ENCODE measurements around the gene PLEKHA8. TPM values are rescaled to one million over a fixed set of nuclear protein-coding genes. Genes with fewer than 3 reads are reported as not detected.

PLEKHA8 gene
- total RNA-seq, 6 experiments from 2014 or later, result 2.7 to 8.1 (median 4.4) TPM

DNA sequence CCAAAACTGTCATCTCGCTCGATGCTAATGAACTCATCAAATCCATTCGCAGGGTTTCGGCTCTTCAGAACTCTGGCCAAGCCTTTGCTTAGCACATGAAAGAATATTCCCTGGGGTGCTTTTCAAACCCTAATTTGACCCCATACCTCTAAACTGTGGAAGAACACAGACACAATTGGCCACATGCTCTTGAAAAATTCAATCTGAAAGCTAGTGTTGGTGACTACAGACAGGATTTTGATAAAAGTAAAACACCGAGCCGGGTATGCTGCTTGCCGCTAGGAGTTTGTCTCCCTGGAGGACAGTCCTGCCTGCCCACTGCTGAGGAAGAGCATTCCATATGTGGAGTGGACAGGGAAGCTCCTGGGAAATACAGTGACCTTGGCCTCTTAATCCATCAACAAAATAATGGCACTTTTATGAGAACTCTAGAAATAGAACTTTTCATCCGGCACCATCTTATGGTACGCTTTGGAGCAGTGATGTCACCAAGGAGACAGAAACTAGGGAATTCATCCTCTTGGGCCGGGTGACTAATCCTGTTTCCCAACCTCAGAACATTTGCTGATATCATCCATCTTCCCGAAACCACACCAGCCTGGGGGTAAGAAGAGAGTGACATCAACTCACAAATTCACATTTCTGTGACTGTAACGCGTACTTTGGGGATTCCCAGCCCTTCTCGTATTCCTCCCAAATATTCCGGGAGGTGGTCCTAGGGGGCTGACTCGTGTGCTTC lies 140.8 kb downstream of the PLEKHA8 start:
- Histone ChIP-seq H3K4me1 (peaks cover 0 to 14% (median 6%) of the 10 kb centered on the region in 4 donors), H3K9me3 (no peaks in the 10 kb centered on the region), H3K4me3 (no peak overlapping the region), H3K36me3 (no peaks in the 10 kb centered on the region), H3K27ac (no peak overlapping the region), H3K27me3 (no peaks in the 10 kb centered on the region)
- ATAC-seq, result no peak
- whole genome bisulfite sequencing (ENCODE audit: insufficient coverage, low coverage, low lambda C conversion rate, missing lambda C conversion rate), result 76% methylated on average over 15 of the region's 16 CpGs
- no peak for DNase-seq
- TF ChIP-seq, protein P1, sequence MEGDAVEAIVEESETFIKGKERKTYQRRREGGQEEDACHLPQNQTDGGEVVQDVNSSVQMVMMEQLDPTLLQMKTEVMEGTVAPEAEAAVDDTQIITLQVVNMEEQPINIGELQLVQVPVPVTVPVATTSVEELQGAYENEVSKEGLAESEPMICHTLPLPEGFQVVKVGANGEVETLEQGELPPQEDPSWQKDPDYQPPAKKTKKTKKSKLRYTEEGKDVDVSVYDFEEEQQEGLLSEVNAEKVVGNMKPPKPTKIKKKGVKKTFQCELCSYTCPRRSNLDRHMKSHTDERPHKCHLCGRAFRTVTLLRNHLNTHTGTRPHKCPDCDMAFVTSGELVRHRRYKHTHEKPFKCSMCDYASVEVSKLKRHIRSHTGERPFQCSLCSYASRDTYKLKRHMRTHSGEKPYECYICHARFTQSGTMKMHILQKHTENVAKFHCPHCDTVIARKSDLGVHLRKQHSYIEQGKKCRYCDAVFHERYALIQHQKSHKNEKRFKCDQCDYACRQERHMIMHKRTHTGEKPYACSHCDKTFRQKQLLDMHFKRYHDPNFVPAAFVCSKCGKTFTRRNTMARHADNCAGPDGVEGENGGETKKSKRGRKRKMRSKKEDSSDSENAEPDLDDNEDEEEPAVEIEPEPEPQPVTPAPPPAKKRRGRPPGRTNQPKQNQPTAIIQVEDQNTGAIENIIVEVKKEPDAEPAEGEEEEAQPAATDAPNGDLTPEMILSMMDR (IDR thresholded peaks at IDR 0.05), result no peak
- intact Hi-C loops (cut with DNase I), result no loop called here

DNA sequence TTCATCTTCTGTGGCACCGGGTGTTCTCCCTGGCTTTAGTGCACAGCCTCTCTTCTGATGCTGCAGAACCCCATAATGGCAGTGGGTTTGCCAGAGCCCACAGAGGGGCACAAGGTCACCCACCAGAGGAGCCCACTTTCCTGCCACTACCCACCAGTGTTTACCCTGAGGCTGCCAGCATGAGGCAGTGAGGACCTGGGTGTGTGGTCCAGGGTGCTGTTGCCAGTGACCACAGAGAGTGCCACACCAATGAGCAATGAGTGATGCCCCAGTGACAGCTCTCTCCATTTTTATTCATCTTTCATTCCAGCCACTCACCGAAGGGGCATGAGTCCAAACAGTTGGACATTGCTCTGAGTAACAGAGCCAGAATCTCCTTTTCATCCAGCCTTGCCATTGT lies 141.4 kb downstream of the PLEKHA8 start:
- ATAC-seq, result no peak
- WGBS (ENCODE audit: insufficient coverage, low coverage, low lambda C conversion rate, missing lambda C conversion rate), result 69% methylated on average over 2 of the region's 2 CpGs
- H3K9me3 ChIP-seq, result no peaks in the 10 kb centered on the region
- no peaks in the 10 kb centered on the region for H3K36me3 ChIP-seq
- intact Hi-C loops (cut with DNase I), result no loop called here
- no peak overlapping the region for H3K4me3 ChIP-seq
- H3K4me1 ChIP-seq, result peaks cover 0 to 11% (median 4%) of the 10 kb centered on the region in 4 donors
- no peak overlapping the region for H3K27ac ChIP-seq
- TF ChIP-seq POLR2A (IDR thresholded peaks at IDR 0.05), result no peak
- TF ChIP-seq, protein P1 (IDR thresholded peaks at IDR 0.05), result no peak
- no peak for DNase-seq
- no peaks in the 10 kb centered on the region for H3K27me3 ChIP-seq

DNA sequence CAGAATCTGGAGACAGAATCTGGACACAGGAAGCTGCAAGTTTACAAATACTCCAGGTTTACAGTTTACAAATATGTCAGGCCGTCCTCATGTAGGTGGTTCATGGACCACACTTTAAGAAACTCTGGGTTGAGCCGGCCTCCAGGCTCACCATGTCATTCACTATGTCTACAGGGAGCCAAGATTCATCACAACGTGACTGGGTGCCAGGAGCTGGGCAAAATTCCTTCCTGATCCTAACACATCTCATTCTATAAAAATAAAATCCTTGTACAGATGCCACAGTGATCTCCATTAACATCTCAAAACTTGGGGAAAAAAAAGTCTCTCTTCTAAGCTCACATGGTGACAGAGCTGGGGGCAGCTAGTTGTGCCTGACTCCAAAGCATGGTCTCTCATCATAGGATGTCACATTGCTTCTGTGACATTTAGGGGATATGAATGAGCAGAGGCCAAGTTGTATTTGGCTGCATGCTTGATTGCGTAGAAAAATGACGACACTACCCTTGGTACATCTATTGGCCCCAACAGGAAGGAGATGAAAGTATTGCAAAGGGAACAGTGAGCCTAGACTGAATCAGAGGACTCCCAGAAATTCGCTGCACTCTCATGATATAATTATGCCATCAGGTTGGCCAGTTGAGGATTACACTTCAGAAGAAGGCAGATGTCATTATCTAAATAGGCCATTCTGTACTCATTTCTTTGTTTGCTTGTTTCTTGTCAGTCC lies 142.4 kb downstream of the PLEKHA8 start:
- WGBS (ENCODE audit: insufficient coverage, low coverage, low lambda C conversion rate, missing lambda C conversion rate), result 81% methylated on average over 4 of the region's 6 CpGs
- TF ChIP-seq, protein P1 (IDR thresholded peaks at IDR 0.05), result no peak
- no peak for TF ChIP-seq POLR2A (IDR thresholded peaks at IDR 0.05)

DNA sequence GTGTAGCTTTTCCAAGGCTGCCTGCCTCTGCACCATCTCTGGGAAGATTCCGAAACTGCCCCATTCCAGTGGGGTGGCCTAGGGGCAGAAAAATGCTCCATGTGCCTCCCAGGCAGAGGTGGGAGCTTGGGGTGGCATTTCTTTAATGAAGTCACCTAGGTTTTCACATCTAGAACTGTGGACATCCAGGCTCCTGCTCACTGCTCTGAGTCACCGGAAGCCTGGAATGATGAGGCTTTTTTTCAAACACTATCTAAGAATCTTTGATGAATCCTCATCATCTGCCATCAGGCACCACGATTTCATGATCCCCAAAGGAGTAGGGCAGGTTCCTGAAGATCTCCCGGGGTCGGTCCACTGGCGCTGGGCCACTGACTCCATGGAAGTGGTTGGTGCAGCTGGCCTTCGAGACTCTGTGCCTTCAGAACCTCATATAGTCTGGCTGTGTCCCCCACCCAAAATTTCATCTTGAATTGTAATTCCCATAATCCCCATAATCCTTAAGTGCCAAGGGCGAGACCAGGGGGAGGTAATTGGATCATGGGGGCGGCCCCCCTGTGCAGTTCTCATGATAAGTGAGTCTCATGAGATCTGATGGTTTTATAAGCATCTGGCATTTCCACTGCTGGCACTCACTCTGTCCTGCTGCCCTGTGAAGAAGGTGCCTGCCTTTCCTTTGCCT lies 143.7 kb downstream of the PLEKHA8 start:
- no peak overlapping the region for H3K27ac ChIP-seq
- DNase-seq (no peak), ATAC-seq (no peak)
- H3K36me3 ChIP-seq, result no peaks in the 10 kb centered on the region
- intact Hi-C loops (cut with DNase I), result loop anchor here in 1 of 2 donors (10.0 kb wide), 1 partner anchor 253 kb away; no protein-coding TSS in a partner anchor
- TF ChIP-seq, protein P1 (IDR thresholded peaks at IDR 0.05), result no peak
- no peak for TF ChIP-seq POLR2A (IDR thresholded peaks at IDR 0.05)
- H3K4me3 ChIP-seq, result no peak overlapping the region
- no peaks in the 10 kb centered on the region for H3K4me1 ChIP-seq
- no peaks in the 10 kb centered on the region for H3K27me3 ChIP-seq
- H3K9me3 ChIP-seq, result no peaks in the 10 kb centered on the region
- 82% methylated on average over 7 of the region's 9 CpGs for WGBS (ENCODE audit: insufficient coverage, low coverage, low lambda C conversion rate, missing lambda C conversion rate)

More for the DNA sequence above, 142.4 kb downstream of the PLEKHA8 start:
- Histone ChIP-seq H3K4me3 (no peak overlapping the region), H3K27ac (no peak overlapping the region), H3K4me1 (peaks cover 0 to under 1% (median 0%) of the 10 kb centered on the region in 4 donors), H3K27me3 (no peaks in the 10 kb centered on the region), H3K9me3 (no peaks in the 10 kb centered on the region), H3K36me3 (no peaks in the 10 kb centered on the region)
- intact Hi-C loops (cut with DNase I), result loop anchor here in 1 of 2 donors (10.0 kb wide), 1 partner anchor 254 kb away; no protein-coding TSS in a partner anchor
- DNase-seq (no peak), ATAC-seq (no peak)

Measured in right lobe of liver (tissue), 6 donors.